GM23338 (cell line): ENCODE data around the gene DUOX1. TPM values are rescaled to one million over a fixed set of nuclear protein-coding genes. Genes with fewer than 3 reads are reported as not detected.

Experiments
- ATAC-seq: fragments of 200-7000 bp; cut with Tn5 transposase; 3 replicates; pipeline ENCODE4 v1.9.1; 2020
- DNase-seq: peaks from one replicate; pipeline ENCODE4 v3.0.0-alpha.2; 2015; ENCODE audit warnings: low spot score
- H2AFZ ChIP-seq: fragments of 200-600 bp; sonication (generic); 2 replicates; pipeline ENCODE4 v1.8.0; 2016; ENCODE audit warnings: antibody characterized with exemption, mild to moderate bottlenecking, moderate library complexity
- H3F3A ChIP-seq: fragments of 200-600 bp; sonication (generic); replicated peaks from 2 replicates; pipeline ENCODE4 v1.8.0; 2017; ENCODE audit warnings: antibody characterized with exemption, mixed run types, low read depth
- H3K27ac ChIP-seq: fragments of 200-600 bp; sonication (generic); 2 replicates; pipeline ENCODE4 v1.6.1; 2016; ENCODE audit warnings: low read depth
- H3K27me3 ChIP-seq: fragments of 200-600 bp; sonication (generic); 2 replicates; pipeline ENCODE4 v1.8.0; 2016; ENCODE audit warnings: mild to moderate bottlenecking, mixed run types, moderate library complexity; ENCODE audit not compliant: insufficient read depth
- H3K36me3 ChIP-seq: fragments of 200-600 bp; sonication (generic); 2 replicates; pipeline ENCODE4 v1.8.0; 2016; ENCODE audit warnings: mild to moderate bottlenecking; ENCODE audit not compliant: insufficient read depth
- H3K4me1 ChIP-seq: fragments of 200-600 bp; sonication (generic); 2 replicates; pipeline ENCODE4 v1.8.0; 2016; ENCODE audit warnings: mild to moderate bottlenecking, moderate library complexity; ENCODE audit not compliant: insufficient read depth
- H3K4me2 ChIP-seq: fragments of 200-600 bp; sonication (generic); 2 replicates; pipeline ENCODE4 v1.7.1; 2017; ENCODE audit warnings: mixed run types
- H3K4me3 ChIP-seq: fragments of 200-600 bp; sonication (generic); 2 replicates; pipeline ENCODE4 v1.6.1; 2016; ENCODE audit warnings: mixed run types
- H3K79me2 ChIP-seq: fragments of 200-600 bp; sonication (generic); replicated peaks from 2 replicates; pipeline ENCODE4 v1.8.0; 2017; ENCODE audit warnings: mild to moderate bottlenecking; ENCODE audit not compliant: insufficient read depth
- H3K9me2 ChIP-seq: fragments of 200-600 bp; sonication (generic); 2 replicates; pipeline ENCODE4 v1.8.0; 2017; ENCODE audit not compliant: insufficient read depth
- H4K20me1 ChIP-seq: fragments of 200-600 bp; sonication (generic); replicated peaks from 2 replicates; pipeline ENCODE4 v1.8.0; 2017; ENCODE audit warnings: mild to moderate bottlenecking; ENCODE audit not compliant: insufficient read depth
- H3K27ac Mint-ChIP-seq: 2 replicates; pipeline ENCODE4 v1.8.0; 2020; ENCODE audit warnings: inconsistent platforms, mild to moderate bottlenecking, moderate library complexity, mixed read lengths
- H3K27me3 Mint-ChIP-seq: 3 replicates; pipeline ENCODE4 v1.8.0; 2022; ENCODE audit warnings: low read depth, mild to moderate bottlenecking, moderate library complexity, mixed read lengths, inconsistent platforms; ENCODE audit not compliant: insufficient read depth, poor library complexity
- H3K36me3 Mint-ChIP-seq: 3 replicates; pipeline ENCODE4 v1.8.0; 2021; ENCODE audit warnings: low read depth, mild to moderate bottlenecking, inconsistent platforms, moderate library complexity, mixed read lengths
- H3K4me1 Mint-ChIP-seq: 3 replicates; pipeline ENCODE4 v1.8.0; 2020; ENCODE audit warnings: mild to moderate bottlenecking, inconsistent platforms, mixed read lengths
- H3K4me3 Mint-ChIP-seq: 3 replicates; pipeline ENCODE4 v1.8.0; 2021; ENCODE audit warnings: moderate library complexity, mild to moderate bottlenecking, inconsistent platforms, mixed read lengths
- H3K9me3 Mint-ChIP-seq: 3 replicates; pipeline ENCODE4 v1.8.0; 2020; ENCODE audit warnings: moderate library complexity, mild to moderate bottlenecking, inconsistent platforms, mixed read lengths
- CREB1 ChIP-seq: fragments of 250-450 bp; sonication (Bioruptor Pico); IDR thresholded peaks from 2 replicates; pipeline ENCODE4 v1.5.0; 2020; ENCODE audit warnings: low read depth, mild to moderate bottlenecking, moderate library complexity
- ETS1 ChIP-seq: IDR thresholded peaks from 2 replicates; pipeline ENCODE4 v1.6.1; 2016; ENCODE audit warnings: antibody characterized with exemption
- EZH2 ChIP-seq: fragments of 200-600 bp; sonication (generic); IDR thresholded peaks from one replicate; pipeline ENCODE4 v1.8.0; 2017; ENCODE audit warnings: antibody characterized with exemption, mild to moderate bottlenecking, low read depth; ENCODE audit not compliant: unreplicated experiment
- EZH2phosphoT487 ChIP-seq: fragments of 200-600 bp; sonication (generic); IDR thresholded peaks from one replicate; pipeline ENCODE4 v1.8.1; 2018; ENCODE audit warnings: antibody characterized with exemption; ENCODE audit not compliant: unreplicated experiment
- JUNB ChIP-seq: IDR thresholded peaks from one replicate; pipeline ENCODE4 v1.6.1; 2016; ENCODE audit warnings: antibody characterized with exemption; ENCODE audit not compliant: unreplicated experiment
- NANOG ChIP-seq: IDR thresholded peaks from 2 replicates; pipeline ENCODE4 v1.6.1; 2016; ENCODE audit warnings: antibody characterized with exemption, borderline replicate concordance
- POLR2AphosphoS5 ChIP-seq: IDR thresholded peaks from 2 replicates; pipeline ENCODE4 v1.6.1; 2016; ENCODE audit warnings: antibody characterized with exemption, low read depth
- REST ChIP-seq: IDR thresholded peaks from one replicate; pipeline ENCODE4 v1.6.1; 2018; ENCODE audit warnings: antibody characterized with exemption; ENCODE audit not compliant: unreplicated experiment
- STAT1 ChIP-seq: IDR thresholded peaks from one replicate; pipeline ENCODE4 v1.6.1; 2016; ENCODE audit warnings: antibody characterized with exemption; ENCODE audit not compliant: unreplicated experiment
- ZNF114 ChIP-seq: fragments of 250-450 bp; sonication (Bioruptor Pico); IDR thresholded peaks from 2 replicates; pipeline ENCODE4 v1.5.0; 2020; ENCODE audit warnings: mild to moderate bottlenecking, moderate library complexity
- ZNF331 ChIP-seq: fragments of 250-450 bp; sonication (Bioruptor Pico); IDR thresholded peaks from 2 replicates; pipeline ENCODE4 v1.5.0; 2020; ENCODE audit warnings: low read depth, mild to moderate bottlenecking, moderate library complexity
- ZNF462 ChIP-seq: fragments of 250-450 bp; sonication (Bioruptor Pico); IDR thresholded peaks from 2 replicates; pipeline ENCODE4 v1.5.0; 2020; ENCODE audit warnings: mild to moderate bottlenecking, moderate library complexity
- polyA plus RNA-seq: library from polyadenylated mRNA; unstranded; fragments of >200 nt; fragmentation: Nextera tagmentation; extraction: Ambion mirVana; gene quantifications from 2 replicates; pipeline ENCODE4 v1.2.1, GENCODE V29; 2016
- total RNA-seq: library from RNA; depleted of rRNA; stranded (reverse); fragments of >200 nt; shearing (Covaris generic); gene quantifications from 2 replicates; pipeline ENCODE4 v1.2.3, GENCODE V29; 2014
- TF ChIP-seq, protein P1 (sequence below), 2 experiments: fragments of 200-600 bp in 1 of 2; sonication (generic) in 1 of 2; conservative IDR thresholded peaks; 2 replicates each; pipeline versions ENCODE4 v1.5.1 to v1.6.1; 2016 to 2017; ENCODE audit warnings: antibody characterized with exemption in 2 of 2, low read depth in 2 of 2, mild to moderate bottlenecking in 2 of 2, moderate library complexity in 1 of 2

The DUOX1 gene
- total and polyA plus RNA-seq, 2 experiments from 2014 or later: 0.69 to 0.73 TPM

DNA sequence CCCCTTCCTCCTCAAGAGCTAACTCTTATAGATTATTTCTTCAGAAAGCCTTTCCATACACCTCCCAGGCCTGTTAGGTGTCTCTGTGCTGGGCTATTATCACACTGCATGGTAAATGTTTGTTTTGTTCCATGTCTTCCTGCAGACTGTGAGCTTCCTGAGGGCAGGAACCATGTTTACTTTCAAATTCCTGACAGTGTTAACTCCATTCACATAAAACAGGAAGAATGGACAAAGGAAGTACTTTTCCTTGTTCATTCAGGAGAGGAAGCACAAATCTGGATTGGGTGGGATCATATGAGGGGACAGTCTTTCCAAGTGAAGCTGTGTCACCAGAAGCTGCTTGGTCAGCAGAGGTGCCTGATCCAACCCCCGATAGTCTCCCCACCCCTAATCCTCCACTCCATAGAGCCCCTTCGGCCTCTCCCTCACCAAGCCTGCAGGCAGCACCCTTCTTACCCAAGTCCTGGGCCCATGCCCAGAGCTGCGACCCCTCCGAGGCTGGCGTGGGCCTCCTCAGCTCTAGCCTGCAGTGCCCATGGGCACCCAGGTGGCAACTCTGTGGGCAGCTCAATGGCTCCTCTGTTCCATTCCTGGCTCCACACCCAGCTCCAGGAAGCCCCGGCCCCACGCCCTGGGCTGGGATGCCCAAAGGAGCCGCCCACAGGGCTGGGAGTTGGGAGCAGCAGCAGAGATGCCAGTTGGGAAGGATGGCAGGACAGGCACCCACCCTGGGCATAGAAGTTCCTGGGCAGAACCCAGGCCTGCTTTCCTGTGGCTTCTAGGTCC lies 51.0 kb downstream of the DUOX1 start:
- peaks cover 14% of the 10 kb centered on the region for H3K27me3 Mint-ChIP-seq
- Histone ChIP-seq H3K27me3 (no peaks in the 10 kb centered on the region), H3F3A (no peaks in the 10 kb centered on the region), H3K79me2 (peaks cover 21% of the 10 kb centered on the region), H2AFZ (no peak overlapping the region), H3K27ac (no peak overlapping the region), H3K4me3 (no peak overlapping the region), H3K36me3 (no peaks in the 10 kb centered on the region), H4K20me1 (peaks cover 3% of the 10 kb centered on the region; the same call in 1 of the 2 replicates), H3K9me2 (peaks cover 6% of the 10 kb centered on the region; the same call in 1 of the 2 replicates), H3K4me2 (no peak overlapping the region), H3K4me1 (peaks cover 49% of the 10 kb centered on the region)
- no peak overlapping the region for H3K27ac Mint-ChIP-seq
- ATAC-seq (no peak), DNase-seq (no peak)
- H3K4me1 Mint-ChIP-seq: peaks cover 51% of the 10 kb centered on the region
- peaks cover 24% of the 10 kb centered on the region for H3K36me3 Mint-ChIP-seq
- H3K9me3 Mint-ChIP-seq: no peaks in the 10 kb centered on the region; the same call in 2 of the 3 replicates
- TF ChIP-seq JUNB (no peak), NANOG (no peak), POLR2AphosphoS5 (no peak), ETS1 (no peak), REST (no peak), ZNF114 (CRISPR knock-in tag) (no peak), CREB1 (no peak), ZNF331 (CRISPR knock-in tag) (no peak), ZNF462 (CRISPR knock-in tag) (no peak), EZH2 (no peak), EZH2phosphoT487 (no peak), STAT1 (no peak)
- TF ChIP-seq, protein P1, sequence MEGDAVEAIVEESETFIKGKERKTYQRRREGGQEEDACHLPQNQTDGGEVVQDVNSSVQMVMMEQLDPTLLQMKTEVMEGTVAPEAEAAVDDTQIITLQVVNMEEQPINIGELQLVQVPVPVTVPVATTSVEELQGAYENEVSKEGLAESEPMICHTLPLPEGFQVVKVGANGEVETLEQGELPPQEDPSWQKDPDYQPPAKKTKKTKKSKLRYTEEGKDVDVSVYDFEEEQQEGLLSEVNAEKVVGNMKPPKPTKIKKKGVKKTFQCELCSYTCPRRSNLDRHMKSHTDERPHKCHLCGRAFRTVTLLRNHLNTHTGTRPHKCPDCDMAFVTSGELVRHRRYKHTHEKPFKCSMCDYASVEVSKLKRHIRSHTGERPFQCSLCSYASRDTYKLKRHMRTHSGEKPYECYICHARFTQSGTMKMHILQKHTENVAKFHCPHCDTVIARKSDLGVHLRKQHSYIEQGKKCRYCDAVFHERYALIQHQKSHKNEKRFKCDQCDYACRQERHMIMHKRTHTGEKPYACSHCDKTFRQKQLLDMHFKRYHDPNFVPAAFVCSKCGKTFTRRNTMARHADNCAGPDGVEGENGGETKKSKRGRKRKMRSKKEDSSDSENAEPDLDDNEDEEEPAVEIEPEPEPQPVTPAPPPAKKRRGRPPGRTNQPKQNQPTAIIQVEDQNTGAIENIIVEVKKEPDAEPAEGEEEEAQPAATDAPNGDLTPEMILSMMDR (conservative IDR thresholded peaks at IDR 0.05; ENCODE audit: low read depth in 2 of 2): no peak
- H3K4me3 Mint-ChIP-seq: no peak overlapping the region
